IPS-18a (cell line): ENCODE results near the gene KIRREL2.
"Not testable (repeated sequence)": the region's sequence is repeated elsewhere in the genome, so short reads cannot be mapped to it uniquely, and the experiment has no call there.

Source experiments
- H3K27ac ChIP-seq: one replicate; pipeline ENCODE4 v1.5.1; 2013; ENCODE audit warnings: low read length
- H3K27me3 ChIP-seq: one replicate; pipeline ENCODE4 v1.6.1; 2013; ENCODE audit warnings: mild to moderate bottlenecking, low read length; ENCODE audit not compliant: control insufficient read depth, insufficient read depth
- H3K36me3 ChIP-seq: one replicate; pipeline ENCODE4 v1.6.1; 2013; ENCODE audit warnings: low read depth, low read length; ENCODE audit not compliant: control insufficient read depth
- H3K4me1 ChIP-seq: one replicate; pipeline ENCODE4 v1.6.1; 2013; ENCODE audit warnings: low read depth, low read length; ENCODE audit not compliant: control insufficient read depth
- H3K4me3 ChIP-seq: one replicate; pipeline ENCODE4 v1.5.1; 2013; ENCODE audit warnings: low read length
- H3K9ac ChIP-seq: one replicate; pipeline ENCODE4 v1.6.1; 2013; ENCODE audit warnings: mild to moderate bottlenecking, low read length, moderate library complexity
- H3K9me3 ChIP-seq: one replicate; pipeline ENCODE4 v1.6.1; 2013; ENCODE audit warnings: low read depth, low read length; ENCODE audit not compliant: control insufficient read depth

KIRREL2 gene

GRCh38 chr19:35903550-35904179 is 47.0 kb downstream of the KIRREL2 start:
- Histone ChIP-seq H3K36me3 (no peaks in the 10 kb centered on the region), H3K9ac (peak overlapping the region; percentile 14), H3K4me1 (no peaks in the 10 kb centered on the region), H3K4me3 (peak overlapping the region; percentile 46), H3K27me3 (peaks cover 13% of the 10 kb centered on the region), H3K27ac (no peak overlapping the region), H3K9me3 (no peaks in the 10 kb centered on the region)

GRCh38 chr19:35904311-35905068 is 47.8 kb downstream of the KIRREL2 start:
- no peak overlapping the region for H3K27ac ChIP-seq

GRCh38 chr19:35905178-35905727 is 48.5 kb downstream of the KIRREL2 start:
- Histone ChIP-seq H3K9ac (no peak overlapping the region), H3K9me3 (no peaks in the 10 kb centered on the region), H3K27me3 (peaks cover 13% of the 10 kb centered on the region), H3K27ac (no peak overlapping the region), H3K4me3 (no peak overlapping the region), H3K4me1 (no peaks in the 10 kb centered on the region), H3K36me3 (no peaks in the 10 kb centered on the region)

More at GRCh38 chr19:35904311-35905068, 47.8 kb downstream of the KIRREL2 start:
- Histone ChIP-seq H3K4me1 (no peaks in the 10 kb centered on the region), H3K9ac (no peak overlapping the region), H3K36me3 (no peaks in the 10 kb centered on the region), H3K27me3 (peaks cover 13% of the 10 kb centered on the region), H3K4me3 (no peak overlapping the region), H3K9me3 (no peaks in the 10 kb centered on the region)

- Histone ChIP-seq H3K4me1 (no peaks in the 10 kb centered on the region), H3K4me3 (no peak overlapping the region)
Observed at GRCh38 chr19:35907377-35907745, 50.6 kb downstream of the KIRREL2 start.

GRCh38 chr19:35908010-35908441 is 51.3 kb downstream of the KIRREL2 start, which contains the start of gene TYROBP:
Gene TYROBP, minus strand, starts transcription at chr19:35908295. Its CDS starts 67 bp downstream, at chr19:35908228.
- Histone ChIP-seq H3K4me3 (no peak within 1 kb of the TSS), H3K36me3 (no peaks in the 10 kb centered on the region), H3K27ac (no peak within 1 kb of the TSS), H3K4me1 (no peaks in the 10 kb centered on the region), H3K9me3 (no peaks in the 10 kb centered on the region), H3K27me3 (peaks cover 1% of the 10 kb centered on the region), H3K9ac (no peak within 1 kb of the TSS)

More at GRCh38 chr19:35907377-35907745, 50.6 kb downstream of the KIRREL2 start:
- H3K9ac ChIP-seq: no peak overlapping the region
- no peaks in the 10 kb centered on the region for H3K36me3 ChIP-seq
- H3K9me3 ChIP-seq: no peaks in the 10 kb centered on the region
- H3K27ac ChIP-seq: no peak overlapping the region
- H3K27me3 ChIP-seq: peaks cover 8% of the 10 kb centered on the region

GRCh38 chr19:35908973-35909683 is 52.4 kb downstream of the KIRREL2 start:
- Histone ChIP-seq H3K9me3 (no peaks in the 10 kb centered on the region), H3K36me3 (no peaks in the 10 kb centered on the region), H3K9ac (no peak overlapping the region), H3K27me3 (no peaks in the 10 kb centered on the region), H3K27ac (no peak overlapping the region), H3K4me1 (no peaks in the 10 kb centered on the region), H3K4me3 (no peak overlapping the region)

- H3K4me1 ChIP-seq: no peaks in the 10 kb centered on the region
- no peak overlapping the region for H3K9ac ChIP-seq
- no peaks in the 10 kb centered on the region for H3K36me3 ChIP-seq
- no peaks in the 10 kb centered on the region for H3K9me3 ChIP-seq
- no peak overlapping the region for H3K27ac ChIP-seq
- no peaks in the 10 kb centered on the region for H3K27me3 ChIP-seq
- H3K4me3 ChIP-seq: no peak overlapping the region
Observed at GRCh38 chr19:35909684-35910035, 52.9 kb downstream of the KIRREL2 start.

GRCh38 chr19:35910355-35910754 is 53.6 kb downstream of the KIRREL2 start:
- H3K4me3 ChIP-seq, H3K9me3 ChIP-seq, H3K4me1 ChIP-seq, H3K9ac ChIP-seq, H3K36me3 ChIP-seq, H3K27me3 ChIP-seq, H3K27ac ChIP-seq: not testable (repeated sequence)

GRCh38 chr19:35911173-35911572 is 54.5 kb downstream of the KIRREL2 start:
- Histone ChIP-seq H3K27me3 (no peaks in the 10 kb centered on the region), H3K4me1 (no peaks in the 10 kb centered on the region), H3K27ac (no peak overlapping the region), H3K4me3 (no peak overlapping the region), H3K9ac (no peak overlapping the region), H3K9me3 (no peaks in the 10 kb centered on the region), H3K36me3 (no peaks in the 10 kb centered on the region)

GRCh38 chr19:35911790-35912189 is 55.1 kb downstream of the KIRREL2 start:
- H3K9me3 ChIP-seq: no peaks in the 10 kb centered on the region

GRCh38 chr19:35913589-35913988 is 56.9 kb downstream of the KIRREL2 start:
- H3K27me3 ChIP-seq: no peaks in the 10 kb centered on the region
- no peak overlapping the region for H3K4me3 ChIP-seq
- no peaks in the 10 kb centered on the region for H3K36me3 ChIP-seq
- H3K4me1 ChIP-seq: no peaks in the 10 kb centered on the region
- no peaks in the 10 kb centered on the region for H3K9me3 ChIP-seq
- no peak overlapping the region for H3K27ac ChIP-seq
- no peak overlapping the region for H3K9ac ChIP-seq

More at GRCh38 chr19:35911790-35912189, 55.1 kb downstream of the KIRREL2 start:
- H3K36me3 ChIP-seq: no peaks in the 10 kb centered on the region
- H3K27ac ChIP-seq: no peak overlapping the region
- H3K4me1 ChIP-seq: no peaks in the 10 kb centered on the region
- H3K9ac ChIP-seq: no peak overlapping the region
- H3K4me3 ChIP-seq: no peak overlapping the region
- no peaks in the 10 kb centered on the region for H3K27me3 ChIP-seq
